CD14-positive monocyte (primary cell): ENCODE data around the gene ATP6V0A4. TPM values are rescaled to one million over a fixed set of nuclear protein-coding genes. Genes with fewer than 3 reads are reported as not detected.

Experiments
- DNase-seq, 3 donors: peaks; one replicate each; pipeline ENCODE4 v3.0.0-alpha.2; 2011 to 2022
- H2AFZ ChIP-seq: 2 replicates; pipeline ENCODE4 v1.6.0; 2012; ENCODE audit warnings: mild to moderate bottlenecking, low read depth, low read length, inconsistent platforms; ENCODE audit not compliant: insufficient read depth, poor library complexity, severe bottlenecking
- H3K27ac ChIP-seq, 2 donors: 1 replicate in 1 of 2; 2 replicates in 1 of 2; pipeline ENCODE4 v1.5.1; 2012 to 2013; ENCODE audit warnings: low read length in 2 of 2, control low read depth in 1 of 2, inconsistent platforms in 1 of 2, low read depth in 1 of 2, mild to moderate bottlenecking in 1 of 2
- H3K27me3 ChIP-seq, 2 donors: one replicate each; pipeline versions ENCODE4 v1.6.0 to v1.6.1; 2011 to 2013; ENCODE audit warnings: low read length in 2 of 2; ENCODE audit not compliant: control insufficient read depth in 2 of 2, insufficient read depth in 2 of 2
- H3K36me3 ChIP-seq, 2 donors: replicated peaks in 1 of 2; 1 replicate in 1 of 2; 2 replicates in 1 of 2; pipeline versions ENCODE4 v1.5.1 to v1.6.1; 2012 to 2013; ENCODE audit warnings: low read length in 2 of 2, control low read depth in 1 of 2, inconsistent platforms in 1 of 2, mild to moderate bottlenecking in 1 of 2; ENCODE audit not compliant: insufficient read depth in 2 of 2, control insufficient read depth in 1 of 2
- H3K4me1 ChIP-seq, 2 donors: 1 replicate in 1 of 2; 2 replicates in 1 of 2; pipeline versions ENCODE4 v1.5.1 to v1.6.1; 2012 to 2013; ENCODE audit warnings: low read length in 2 of 2, control low read depth in 1 of 2, inconsistent platforms in 1 of 2, mild to moderate bottlenecking in 1 of 2, moderate library complexity in 1 of 2; ENCODE audit not compliant: insufficient read depth in 2 of 2, control insufficient read depth in 1 of 2
- H3K4me2 ChIP-seq: replicated peaks from 2 replicates; pipeline ENCODE3; 2012; ENCODE audit warnings: low read length, moderate library complexity, mild to moderate bottlenecking; ENCODE audit not compliant: poor library complexity, severe bottlenecking; ENCODE audit errors: extremely low read depth
- H3K4me3 ChIP-seq, 3 experiments: fragments of 200-600 bp in 1 of 3; sonication (generic) in 1 of 3; replicated peaks in 1 of 3; 1 replicate in 2 of 3; 2 replicates in 1 of 3; pipeline ENCODE4 v1.5.1; 2011 to 2013; ENCODE audit warnings: low read length in 3 of 3, mild to moderate bottlenecking in 3 of 3, control low read depth in 2 of 3, low read depth in 2 of 3, inconsistent platforms in 1 of 3, moderate library complexity in 1 of 3
- H3K79me2 ChIP-seq: 2 replicates; pipeline ENCODE4 v1.6.0; 2012; ENCODE audit warnings: mild to moderate bottlenecking, control low read depth, inconsistent platforms, low read length, moderate library complexity; ENCODE audit not compliant: insufficient read depth
- H3K9ac ChIP-seq: 2 replicates; pipeline ENCODE4 v1.6.0; 2017; ENCODE audit warnings: low read length, mild to moderate bottlenecking; ENCODE audit not compliant: insufficient read depth, poor library complexity, severe bottlenecking
- H3K9me3 ChIP-seq, 2 donors: replicated peaks in 1 of 2; 1 replicate in 1 of 2; 2 replicates in 1 of 2; pipeline versions ENCODE4 v1.5.1 to v1.6.1; 2012 to 2013; ENCODE audit warnings: low read length in 2 of 2, control low read depth in 1 of 2; ENCODE audit not compliant: control insufficient read depth in 1 of 2, insufficient read depth in 1 of 2
- H4K20me1 ChIP-seq: 2 replicates; pipeline ENCODE4 v1.6.0; 2012; ENCODE audit warnings: mild to moderate bottlenecking, low read length, control low read depth, moderate library complexity; ENCODE audit not compliant: insufficient read depth
- H3K27ac Mint-ChIP-seq, 7 donors: one replicate each; pipeline ENCODE4 v1.8.0; 2020; ENCODE audit warnings: mild to moderate bottlenecking in 7 of 7, mixed read lengths in 7 of 7, moderate library complexity in 6 of 7, inconsistent platforms in 2 of 7
- H3K27me3 Mint-ChIP-seq, 3 donors: one replicate each; pipeline ENCODE4 v1.8.0; 2021 to 2022; ENCODE audit warnings: low read depth in 3 of 3, mild to moderate bottlenecking in 3 of 3, mixed read lengths in 3 of 3, moderate library complexity in 3 of 3, inconsistent platforms in 1 of 3
- H3K36me3 Mint-ChIP-seq, 2 donors: one replicate each; pipeline ENCODE4 v1.8.0; 2020; ENCODE audit warnings: mixed read lengths in 2 of 2, inconsistent platforms in 1 of 2, mild to moderate bottlenecking in 1 of 2
- H3K4me1 Mint-ChIP-seq: one replicate; pipeline ENCODE4 v1.8.0; 2020; ENCODE audit warnings: mild to moderate bottlenecking, mixed read lengths
- H3K4me3 Mint-ChIP-seq, 2 donors: one replicate each; pipeline ENCODE4 v1.8.0; 2020; ENCODE audit warnings: mild to moderate bottlenecking in 2 of 2, mixed read lengths in 2 of 2, moderate library complexity in 1 of 2
- H3K9me3 Mint-ChIP-seq, 7 donors: one replicate each; pipeline ENCODE4 v1.8.0; 2020 to 2022; ENCODE audit warnings: mixed read lengths in 7 of 7, mild to moderate bottlenecking in 6 of 7, moderate library complexity in 6 of 7, inconsistent platforms in 2 of 7
- CTCF ChIP-seq: fragments of 200-600 bp; IDR thresholded peaks from one replicate; pipeline ENCODE4 v1.8.0; 2022; ENCODE audit warnings: antibody characterized with exemption, mild to moderate bottlenecking
- WGBS: methylation state at CpG from one replicate; pipeline ENCODE4 v1.1.5; 2013; ENCODE audit warnings: missing lambda C conversion rate; ENCODE audit not compliant: insufficient coverage; 5-methylcytosine and 5-hydroxymethylcytosine counted together
- intact Hi-C, 2 donors: fragments of 100-400 bp; cut with micrococcal nuclease; formaldehyde crosslinking; loops; one replicate each; pipeline versions ENCODE4 v1.15.0 to v1.15.1; 2023
- polyA plus RNA-seq, 3 donors: library from polyadenylated mRNA; depleted of rRNA in 1 of 3; unstranded in 2 of 3; stranded (reverse) in 1 of 3; fragments of 300-500 nt in 2 of 3; fragments of >200 nt in 1 of 3; fragmentation: Illumina TruSeq in 2 of 3; gene quantifications; 1 replicate in 2 of 3; 2 replicates in 1 of 3; pipeline ENCODE4 v1.2.3, GENCODE V29; 2012 to 2021

Gene ATP6V0A4
- polyA plus RNA-seq, 3 donors, result not detected

- H3K9ac ChIP-seq, result no peak overlapping the region
- Mint-ChIP-seq H3K4me3 (no peak overlapping the region), H3K4me1 (peaks cover 15% of the 10 kb centered on the region), H3K36me3 (no peaks in the 10 kb centered on the region), H3K9me3 (peaks cover 0 to 6% (median 5%) of the 10 kb centered on the region in 7 donors), H3K27me3 (peaks cover 3 to 26% (median 9%) of the 10 kb centered on the region in 3 donors), H3K27ac (no peak overlapping the region)
- no peak overlapping the region for H3K4me2 ChIP-seq
- no peaks in the 10 kb centered on the region for H3K79me2 ChIP-seq
- H4K20me1 ChIP-seq, result no peaks in the 10 kb centered on the region
- H2AFZ ChIP-seq, result peak overlapping the region; percentile 17
- no peak overlapping the region for H3K27ac ChIP-seq
- peaks cover 4 to 7% of the 10 kb centered on the region in 2 donors for H3K4me1 ChIP-seq
- H3K36me3 ChIP-seq, result no peaks in the 10 kb centered on the region
- DNase-seq, result no peak
- H3K9me3 ChIP-seq, result peaks cover 0 to 5% of the 10 kb centered on the region in 2 donors
- no peak for TF ChIP-seq CTCF
- no peak overlapping the region for H3K4me3 ChIP-seq
- intact Hi-C loops, result no loop called here
- H3K27me3 ChIP-seq, result no peaks in the 10 kb centered on the region
- WGBS, result 29% methylated on average over 3 of the region's 4 CpGs
Observed at GRCh38 chr7:138665669-138666140, 132.3 kb downstream of the ATP6V0A4 start.

- Histone ChIP-seq H3K9ac (no peak overlapping the region), H3K27me3 (no peaks in the 10 kb centered on the region), H3K4me1 (peaks cover 4 to 7% of the 10 kb centered on the region in 2 donors), H3K79me2 (no peaks in the 10 kb centered on the region), H3K4me2 (no peak overlapping the region), H3K4me3 (no peak overlapping the region), H3K36me3 (no peaks in the 10 kb centered on the region), H3K9me3 (peaks cover 0 to 5% of the 10 kb centered on the region in 2 donors), H3K27ac (no peak overlapping the region), H2AFZ (peak overlapping the region; percentile 17), H4K20me1 (no peaks in the 10 kb centered on the region)
- no peaks in the 10 kb centered on the region for H3K36me3 Mint-ChIP-seq
- peaks cover 3 to 26% (median 9%) of the 10 kb centered on the region in 3 donors for H3K27me3 Mint-ChIP-seq
- H3K9me3 Mint-ChIP-seq, result peaks cover 0 to 6% (median 3%) of the 10 kb centered on the region in 7 donors
- no peak for DNase-seq
- WGBS, result 67% methylated on average over 1 of the region's 4 CpGs
- peaks cover 15% of the 10 kb centered on the region for H3K4me1 Mint-ChIP-seq
- no peak for TF ChIP-seq CTCF
- H3K27ac Mint-ChIP-seq, result no peak overlapping the region
- intact Hi-C loops, result no loop called here
- peak overlapping the region in 1 of 2 donors; percentile 8 for H3K4me3 Mint-ChIP-seq
Observed at GRCh38 chr7:138665249-138665648, 132.7 kb downstream of the ATP6V0A4 start.
